IgD-negative memory B cell (primary cell): ENCODE data around the gene MAN2B2. TPM values are rescaled to one million over a fixed set of nuclear protein-coding genes. Genes with fewer than 3 reads are reported as not detected.

Source experiments
- H3K27ac Mint-ChIP-seq, 3 donors: one replicate each; pipeline ENCODE4 v1.8.0; 2020 to 2022; ENCODE audit warnings: mild to moderate bottlenecking in 3 of 3, mixed read lengths in 3 of 3, moderate library complexity in 1 of 3
- H3K27me3 Mint-ChIP-seq: one replicate; pipeline ENCODE4 v1.8.0; 2021; ENCODE audit warnings: mixed read lengths
- H3K36me3 Mint-ChIP-seq: one replicate; pipeline ENCODE4 v1.8.0; 2020; ENCODE audit warnings: mild to moderate bottlenecking, mixed read lengths
- H3K4me1 Mint-ChIP-seq, 3 donors: one replicate each; pipeline ENCODE4 v1.8.0; 2020 to 2022; ENCODE audit warnings: mixed read lengths in 3 of 3, mild to moderate bottlenecking in 1 of 3
- H3K4me3 Mint-ChIP-seq, 4 donors: one replicate each; pipeline ENCODE4 v1.8.0; 2020 to 2022; ENCODE audit warnings: mild to moderate bottlenecking in 4 of 4, mixed read lengths in 4 of 4, moderate library complexity in 3 of 4
- H3K9me3 Mint-ChIP-seq, 3 donors: one replicate each; pipeline ENCODE4 v1.8.0; 2020 to 2021; ENCODE audit warnings: mixed read lengths in 3 of 3, mild to moderate bottlenecking in 1 of 3
- polyA plus RNA-seq: library from polyadenylated mRNA; unstranded; fragments of 300-500 nt; fragmentation: Illumina TruSeq; gene quantifications from one replicate; pipeline ENCODE4 v1.2.3, GENCODE V29; 2021

MAN2B2 gene
- polyA plus RNA-seq, 1 donor from 2014 or later, result 22.5 TPM

DNA sequence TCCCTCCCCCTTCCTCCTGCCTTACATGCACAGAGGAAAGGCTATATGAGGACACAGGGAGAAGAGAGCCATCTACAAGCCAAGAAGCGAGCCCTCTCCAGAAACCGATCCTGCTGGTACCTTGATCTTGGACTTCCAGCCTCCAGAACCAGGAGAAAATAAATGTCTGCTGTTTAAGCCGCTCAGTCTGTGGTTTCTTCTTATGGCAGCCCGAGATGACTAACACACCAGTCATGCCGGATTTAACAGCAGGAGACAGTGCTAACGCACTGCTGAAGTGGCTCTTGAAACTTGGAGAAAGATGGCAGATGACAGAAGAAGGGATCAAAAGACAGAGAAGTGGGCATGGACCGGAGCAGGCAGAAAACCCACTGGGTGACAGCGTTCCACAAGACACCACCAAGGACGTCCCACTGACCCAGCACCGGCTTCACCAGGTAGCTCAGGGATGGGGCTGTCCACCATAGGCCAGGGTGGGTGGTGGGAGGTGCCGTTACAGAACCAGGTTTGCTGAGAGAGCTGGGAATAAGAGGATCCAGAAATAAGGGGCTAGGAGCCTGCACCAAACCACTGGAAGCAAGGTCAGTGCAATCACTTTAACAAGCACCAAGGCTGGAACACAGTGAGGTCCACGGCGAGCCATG lies 6.2 kb upstream of the MAN2B2 start:
- H3K4me1 Mint-ChIP-seq, result peaks cover 0 to 4% (median 3%) of the 10 kb centered on the region in 3 donors
- no peak overlapping the region for H3K27ac Mint-ChIP-seq
- no peaks in the 10 kb centered on the region for H3K9me3 Mint-ChIP-seq
- no peak overlapping the region for H3K4me3 Mint-ChIP-seq
- H3K36me3 Mint-ChIP-seq, result peaks cover 2% of the 10 kb centered on the region
- peaks cover 13% of the 10 kb centered on the region for H3K27me3 Mint-ChIP-seq

DNA sequence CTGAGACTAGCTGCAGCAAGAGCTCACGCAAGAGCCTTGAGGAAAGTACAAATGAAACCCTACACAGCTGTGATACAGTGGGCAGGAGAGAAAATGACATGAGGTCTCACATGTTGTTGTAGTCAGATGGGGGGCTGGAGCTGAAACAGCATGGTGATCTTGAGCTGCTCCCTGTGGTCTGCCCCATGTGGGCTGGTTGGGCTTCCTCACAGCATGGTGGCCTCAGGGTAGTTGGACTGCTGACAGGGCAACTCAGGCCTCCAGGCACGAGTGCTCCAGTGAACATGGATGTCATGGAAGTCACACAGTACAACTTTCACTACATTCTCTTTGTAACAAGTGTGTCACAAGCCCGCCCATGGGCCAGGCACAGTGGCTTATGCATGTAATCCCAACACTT lies 3.4 kb upstream of the MAN2B2 start:
- Mint-ChIP-seq H3K27me3 (peaks cover 1% of the 10 kb centered on the region), H3K36me3 (peaks cover 2% of the 10 kb centered on the region), H3K4me1 (peaks cover 0 to 7% (median 6%) of the 10 kb centered on the region in 3 donors), H3K4me3 (peak overlapping the region in 1 of 4 donors; percentile 54), H3K9me3 (no peaks in the 10 kb centered on the region), H3K27ac (no peak overlapping the region)

DNA sequence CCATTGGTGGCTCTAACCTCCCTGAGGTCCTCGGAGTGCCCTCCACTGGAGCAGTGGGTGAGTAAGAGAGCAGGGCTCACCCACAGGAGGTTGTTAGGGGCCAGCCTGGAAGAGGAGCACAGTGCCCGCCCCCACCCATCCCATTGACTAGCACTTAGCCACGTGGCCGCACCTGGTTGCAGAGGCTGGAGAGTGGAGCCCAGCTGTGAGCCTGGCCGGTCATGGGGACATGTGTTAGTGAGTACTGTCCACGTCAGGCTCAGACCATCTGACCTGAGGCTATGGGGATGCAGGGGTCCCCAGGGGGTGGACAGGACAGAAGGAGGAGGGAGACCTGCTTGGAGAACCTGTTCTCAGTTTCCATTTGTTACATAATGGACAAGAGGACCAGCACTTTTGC lies 1.4 kb upstream of the MAN2B2 start:
- Mint-ChIP-seq H3K4me1 (peaks cover 0 to 11% (median 7%) of the 10 kb centered on the region in 3 donors), H3K36me3 (peaks cover 4% of the 10 kb centered on the region), H3K27ac (peak overlapping the region in 1 of 3 donors; percentile 45), H3K4me3 (peak overlapping the region in 3 of 4 donors; percentile 87 to 97 (median 90)), H3K9me3 (no peaks in the 10 kb centered on the region), H3K27me3 (peaks cover 1% of the 10 kb centered on the region)

DNA sequence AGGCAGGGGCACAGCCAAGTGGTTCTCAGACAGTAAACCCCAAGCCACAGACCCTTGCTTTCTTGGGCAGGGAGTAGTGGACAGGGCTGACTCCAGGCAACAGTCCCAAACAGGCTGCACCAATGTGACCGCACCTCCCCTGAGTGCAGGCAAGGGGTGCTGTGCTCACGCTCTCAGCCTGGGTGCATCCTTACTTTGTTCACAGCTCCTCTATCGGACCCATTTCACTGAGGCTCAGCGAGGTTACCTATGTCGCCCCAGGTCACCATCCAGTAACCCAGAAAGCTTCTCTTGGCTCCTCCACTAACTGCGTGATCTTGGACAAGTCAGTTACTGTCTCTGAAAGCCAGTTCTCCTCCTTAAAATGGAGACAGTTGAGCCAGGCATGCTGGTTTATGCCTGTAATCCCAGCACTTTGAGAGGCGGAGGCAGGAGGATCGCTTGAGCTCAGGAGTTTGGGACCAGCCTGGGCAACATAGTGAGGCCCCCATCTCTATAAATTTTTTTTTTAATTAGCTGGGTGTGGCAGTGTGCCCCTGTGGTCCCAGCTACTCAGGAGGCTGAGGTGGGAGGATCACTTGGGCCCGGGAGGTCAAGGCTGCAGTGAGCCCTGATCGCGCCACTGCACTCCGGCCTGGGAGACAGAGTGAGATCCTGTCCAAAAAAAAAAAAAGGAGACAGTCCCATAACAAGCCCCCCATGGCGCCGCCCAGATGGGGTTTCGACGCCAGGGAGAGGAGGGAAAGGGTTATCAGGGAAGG lies 823 bp upstream of the MAN2B2 start:
- Mint-ChIP-seq H3K27me3 (peaks cover 1% of the 10 kb centered on the region), H3K36me3 (peaks cover 4% of the 10 kb centered on the region), H3K27ac (peak overlapping the region; percentile 45 to 86 (median 83)), H3K9me3 (no peaks in the 10 kb centered on the region), H3K4me3 (peak overlapping the region; percentile 87 to 97 (median 92)), H3K4me1 (peaks cover 0 to 10% (median 7%) of the 10 kb centered on the region in 3 donors)

DNA sequence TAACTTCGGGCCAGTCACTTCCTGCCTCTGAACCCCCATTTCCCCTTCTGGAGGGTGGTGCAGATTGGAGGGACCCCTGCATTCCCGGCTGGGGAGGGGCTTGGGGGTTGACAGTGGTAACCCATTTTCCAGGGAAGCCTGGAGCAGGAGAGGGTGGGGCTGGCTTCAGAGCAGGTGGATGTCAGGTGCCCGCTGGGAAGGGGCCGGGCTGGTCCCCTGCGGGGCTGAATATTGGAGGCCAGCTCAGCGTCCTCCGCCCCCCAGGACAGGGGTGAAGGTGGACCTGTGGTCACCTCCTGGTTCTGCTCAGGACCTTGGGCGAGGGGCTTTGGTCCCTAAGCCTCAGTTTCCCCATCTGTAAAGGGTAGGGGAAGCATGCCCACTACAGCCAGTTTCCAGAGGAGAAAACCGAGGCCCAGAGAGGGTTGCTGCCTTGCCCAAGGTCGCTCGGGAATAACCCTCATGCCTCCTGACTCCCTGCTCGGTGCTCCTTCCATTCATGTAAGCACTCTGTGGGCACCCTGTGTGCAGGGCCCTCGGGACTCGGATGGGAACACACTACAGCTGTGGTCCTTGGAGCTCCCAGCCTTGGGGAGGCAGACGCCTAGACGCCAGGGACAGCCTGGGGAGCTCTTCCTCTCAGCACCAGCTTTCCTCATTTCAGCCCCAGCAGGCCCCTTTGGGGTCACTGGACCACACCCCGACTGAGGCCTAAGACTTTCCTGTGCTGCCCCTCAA lies 683 bp downstream of the MAN2B2 start:
- peak overlapping the region; percentile 85 to 91 (median 88) for H3K4me3 Mint-ChIP-seq
- peaks cover 1% of the 10 kb centered on the region for H3K27me3 Mint-ChIP-seq
- H3K9me3 Mint-ChIP-seq, result no peaks in the 10 kb centered on the region
- H3K27ac Mint-ChIP-seq, result peak overlapping the region; percentile 62 to 86 (median 81)
- H3K36me3 Mint-ChIP-seq, result peaks cover 5% of the 10 kb centered on the region
- H3K4me1 Mint-ChIP-seq, result peaks cover 0 to 10% (median 7%) of the 10 kb centered on the region in 3 donors

DNA sequence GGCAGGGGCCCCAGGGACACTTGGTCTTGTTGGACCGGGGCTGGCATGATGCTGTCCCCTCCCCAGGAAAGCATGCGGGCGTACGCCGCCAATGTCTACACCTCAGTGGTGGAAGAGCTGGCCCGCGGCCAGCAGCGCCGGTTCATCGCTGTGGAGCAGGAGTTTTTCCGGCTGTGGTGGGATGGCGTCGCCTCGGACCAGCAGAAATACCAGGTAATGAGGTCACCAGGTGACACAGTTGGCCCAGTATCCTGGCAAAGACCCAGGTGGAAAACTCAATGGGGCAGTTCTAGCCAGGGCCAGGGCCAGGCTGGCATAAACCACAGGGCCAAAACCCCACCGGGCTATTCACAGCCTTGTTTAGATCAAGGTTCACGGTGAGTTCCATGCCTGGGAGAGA lies 1.5 kb downstream of the MAN2B2 start:
- no peaks in the 10 kb centered on the region for H3K9me3 Mint-ChIP-seq
- H3K36me3 Mint-ChIP-seq, result peaks cover 7% of the 10 kb centered on the region
- peak overlapping the region in 2 of 3 donors; percentile 27 to 58 for H3K27ac Mint-ChIP-seq
- H3K4me3 Mint-ChIP-seq, result peak overlapping the region; percentile 44 to 91 (median 88)
- H3K27me3 Mint-ChIP-seq, result peaks cover 1% of the 10 kb centered on the region
- peaks cover 0 to 10% (median 7%) of the 10 kb centered on the region in 3 donors for H3K4me1 Mint-ChIP-seq

DNA sequence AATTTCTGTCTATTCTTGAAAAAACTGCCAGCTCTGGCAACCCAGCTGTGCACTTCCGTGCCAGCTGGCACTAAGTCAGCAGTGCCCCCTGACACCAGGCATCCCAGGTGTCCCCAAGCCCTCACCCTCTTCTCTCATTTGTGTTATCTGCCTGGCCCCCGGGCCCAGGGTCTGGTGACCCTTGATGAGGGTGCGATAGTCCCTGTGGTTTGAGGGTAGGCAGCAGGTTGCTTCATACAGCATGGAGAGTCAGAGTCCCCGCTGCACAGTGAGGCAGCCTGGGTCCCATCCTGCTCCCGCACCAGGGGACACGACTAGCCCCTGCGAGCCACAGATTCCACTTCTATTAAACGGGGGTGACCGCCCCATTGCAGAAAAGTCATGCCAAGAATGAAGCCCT lies 1.9 kb downstream of the MAN2B2 start:
- Mint-ChIP-seq H3K27ac (peak overlapping the region in 2 of 3 donors; percentile 27 to 58), H3K27me3 (peaks cover 1% of the 10 kb centered on the region), H3K36me3 (peaks cover 9% of the 10 kb centered on the region), H3K4me1 (peaks cover 0 to 10% (median 7%) of the 10 kb centered on the region in 3 donors), H3K9me3 (no peaks in the 10 kb centered on the region), H3K4me3 (peak overlapping the region; percentile 65 to 90 (median 90))

DNA sequence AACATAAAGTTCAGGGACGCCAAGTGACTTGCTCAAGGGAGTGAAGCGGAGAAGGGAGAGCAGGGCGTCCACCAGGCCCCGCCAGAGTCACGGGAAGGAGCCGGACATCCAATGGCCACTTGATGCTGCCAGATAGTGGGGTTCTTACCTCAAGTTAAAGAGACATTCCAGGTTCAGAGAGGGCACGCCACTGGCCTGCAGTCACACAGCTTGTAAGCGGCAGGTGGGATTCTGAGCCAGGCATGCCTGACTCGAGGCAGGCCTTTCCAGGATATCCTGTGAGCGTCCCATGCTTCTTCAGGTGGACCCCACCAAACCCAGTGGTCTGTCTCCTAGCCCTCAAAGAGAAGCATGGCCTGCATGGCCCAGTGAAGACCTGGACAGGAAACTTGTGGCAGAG lies 2.4 kb downstream of the MAN2B2 start:
- H3K27ac Mint-ChIP-seq, result peak overlapping the region in 1 of 3 donors; percentile 58
- peaks cover 1% of the 10 kb centered on the region for H3K27me3 Mint-ChIP-seq
- H3K36me3 Mint-ChIP-seq, result peaks cover 13% of the 10 kb centered on the region

DNA sequence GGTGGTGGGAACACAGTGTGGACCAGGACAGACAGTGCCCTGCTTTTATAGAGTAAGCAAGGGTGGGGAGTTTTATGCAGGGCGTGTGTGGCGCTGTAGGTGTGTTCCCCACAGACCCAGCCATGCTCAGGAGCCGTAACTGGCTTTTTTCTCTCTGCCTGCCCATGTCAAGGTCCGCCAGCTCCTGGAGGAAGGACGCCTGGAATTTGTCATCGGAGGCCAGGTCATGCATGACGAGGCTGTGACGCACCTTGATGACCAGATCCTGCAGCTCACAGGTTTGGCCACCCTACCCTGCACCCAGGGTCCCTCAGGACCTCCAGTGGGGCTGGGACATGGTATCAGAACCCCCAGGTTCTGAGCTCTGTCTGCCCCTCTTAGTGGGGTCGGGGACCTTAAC lies 3.2 kb downstream of the MAN2B2 start:
- no peaks in the 10 kb centered on the region for H3K27me3 Mint-ChIP-seq
- H3K27ac Mint-ChIP-seq, result no peak overlapping the region
- peaks cover 0 to 11% (median 4%) of the 10 kb centered on the region in 3 donors for H3K4me1 Mint-ChIP-seq
- H3K9me3 Mint-ChIP-seq, result no peaks in the 10 kb centered on the region
- no peak overlapping the region for H3K4me3 Mint-ChIP-seq
- peaks cover 12% of the 10 kb centered on the region for H3K36me3 Mint-ChIP-seq

More for the DNA sequence above, 2.4 kb downstream of the MAN2B2 start:
- H3K4me3 Mint-ChIP-seq, result peak overlapping the region in 1 of 4 donors; percentile 90
- peaks cover 0 to 11% (median 7%) of the 10 kb centered on the region in 3 donors for H3K4me1 Mint-ChIP-seq
- H3K9me3 Mint-ChIP-seq, result no peaks in the 10 kb centered on the region

DNA sequence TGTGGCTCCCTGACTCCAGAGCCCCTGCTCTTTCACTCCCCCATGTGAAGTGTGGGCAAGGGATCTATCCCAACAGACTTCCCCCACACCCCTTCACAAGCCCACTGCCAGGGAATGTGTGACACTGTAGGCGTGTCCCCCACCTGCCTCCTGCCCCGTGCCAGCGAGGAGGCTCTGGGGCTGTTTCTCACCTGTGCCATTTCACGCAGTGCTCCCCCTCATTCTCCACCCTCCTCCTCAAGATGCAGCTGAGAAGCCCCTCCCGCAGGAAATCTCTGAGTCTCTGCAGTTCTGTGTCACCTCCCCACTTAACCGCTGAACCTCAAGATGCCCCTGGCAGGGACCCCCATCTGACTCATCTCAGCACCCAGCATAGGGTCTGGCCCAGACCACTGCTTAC lies 5.4 kb downstream of the MAN2B2 start:
- Mint-ChIP-seq H3K27me3 (no peaks in the 10 kb centered on the region), H3K9me3 (peaks cover 0 to 9% (median 0%) of the 10 kb centered on the region in 3 donors), H3K4me3 (no peak overlapping the region), H3K36me3 (peaks cover 24% of the 10 kb centered on the region), H3K4me1 (peaks cover 0 to 7% (median 2%) of the 10 kb centered on the region in 3 donors), H3K27ac (no peak overlapping the region)

DNA sequence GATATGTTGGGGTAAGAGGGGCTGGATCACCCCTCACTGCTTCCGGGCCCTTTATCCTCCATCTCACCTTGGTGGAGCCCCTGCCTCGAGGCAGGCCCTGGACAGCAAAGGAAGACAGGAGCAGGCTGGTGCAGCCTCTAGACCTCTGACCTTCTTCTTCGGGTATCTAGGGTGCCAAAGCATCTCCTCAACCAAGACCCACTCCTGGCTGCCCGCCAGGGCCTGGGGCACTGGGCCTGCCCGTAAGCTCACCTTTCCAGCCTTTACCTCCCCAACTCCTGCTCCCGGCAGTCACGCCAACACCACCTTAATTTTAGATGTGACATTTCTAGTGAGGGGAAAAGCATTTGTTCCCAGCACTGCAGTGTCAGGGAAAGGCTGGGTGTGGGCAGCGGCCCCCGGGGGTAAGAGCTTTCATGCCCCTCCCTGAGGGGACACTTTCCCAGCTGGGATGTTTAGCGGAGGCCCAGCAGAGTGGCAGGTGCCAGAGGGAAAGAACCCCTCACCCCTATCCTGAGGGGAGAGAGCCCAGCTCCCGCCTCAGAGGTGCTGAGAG lies 6.7 kb downstream of the MAN2B2 start:
- no peak overlapping the region for H3K27ac Mint-ChIP-seq
- peaks cover 24% of the 10 kb centered on the region for H3K36me3 Mint-ChIP-seq
- no peaks in the 10 kb centered on the region for H3K27me3 Mint-ChIP-seq
- peaks cover 0 to 7% (median 0%) of the 10 kb centered on the region in 3 donors for H3K4me1 Mint-ChIP-seq
- no peak overlapping the region for H3K4me3 Mint-ChIP-seq
- H3K9me3 Mint-ChIP-seq, result peaks cover 0 to 9% (median 0%) of the 10 kb centered on the region in 3 donors

DNA sequence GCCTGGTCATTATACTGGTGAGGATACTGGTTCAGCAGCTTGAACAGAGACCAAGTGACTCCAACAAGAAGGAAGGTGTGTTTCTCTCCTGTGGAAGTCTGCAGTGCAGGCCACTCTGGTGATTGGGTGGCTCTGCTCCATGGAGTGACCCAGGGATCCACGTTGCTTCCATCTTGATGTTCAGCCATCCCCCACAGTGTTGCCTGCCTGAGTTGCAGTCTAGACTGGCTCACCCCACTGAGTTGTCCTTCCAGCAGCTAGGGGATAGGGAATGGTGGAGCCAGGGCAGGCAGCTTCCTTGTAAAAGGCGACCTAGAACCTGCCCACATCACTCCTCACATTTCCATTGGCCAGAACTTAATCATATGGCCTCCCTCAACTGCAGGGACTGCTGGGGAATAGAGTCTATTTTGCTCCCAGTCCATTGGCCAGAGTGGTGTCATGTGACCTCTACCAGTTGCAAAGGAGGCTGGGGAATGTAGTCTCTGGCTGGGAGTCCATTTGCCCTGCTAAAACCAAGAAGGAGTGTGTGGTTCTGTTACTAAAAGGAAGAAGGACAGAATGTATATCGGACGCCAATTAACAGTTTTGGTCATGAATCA lies 8.0 kb downstream of the MAN2B2 start:
- Mint-ChIP-seq H3K27ac (no peak overlapping the region), H3K36me3 (peaks cover 25% of the 10 kb centered on the region), H3K4me1 (peaks cover 0 to 2% (median 0%) of the 10 kb centered on the region in 3 donors), H3K4me3 (no peak overlapping the region), H3K27me3 (no peaks in the 10 kb centered on the region), H3K9me3 (peaks cover 0 to 9% (median 0%) of the 10 kb centered on the region in 3 donors)

DNA sequence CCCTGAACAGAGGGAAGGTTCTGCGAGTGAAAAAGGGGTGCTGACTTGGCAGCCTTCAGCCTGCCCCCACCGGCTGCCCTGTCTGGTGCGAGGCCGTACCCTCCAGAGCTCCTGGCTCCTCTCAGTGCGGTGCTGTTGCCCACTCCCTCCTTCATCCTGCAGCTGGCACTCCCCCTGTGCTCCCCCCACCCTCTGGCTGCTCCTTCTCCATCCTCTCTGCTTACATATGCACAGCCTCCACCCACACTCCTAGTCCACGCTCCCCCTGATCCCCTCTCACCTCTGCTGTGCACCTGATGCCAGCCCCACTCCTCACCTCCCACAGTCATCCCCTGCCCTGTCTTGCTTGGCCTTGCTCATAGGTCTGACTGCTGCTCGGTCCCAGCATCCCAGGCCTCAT lies 9.9 kb downstream of the MAN2B2 start:
- Mint-ChIP-seq H3K4me3 (no peak overlapping the region), H3K36me3 (peaks cover 24% of the 10 kb centered on the region), H3K9me3 (peaks cover 0 to 9% (median 0%) of the 10 kb centered on the region in 3 donors), H3K27me3 (no peaks in the 10 kb centered on the region), H3K27ac (no peak overlapping the region), H3K4me1 (peaks cover 0 to 2% (median 0%) of the 10 kb centered on the region in 3 donors)

DNA sequence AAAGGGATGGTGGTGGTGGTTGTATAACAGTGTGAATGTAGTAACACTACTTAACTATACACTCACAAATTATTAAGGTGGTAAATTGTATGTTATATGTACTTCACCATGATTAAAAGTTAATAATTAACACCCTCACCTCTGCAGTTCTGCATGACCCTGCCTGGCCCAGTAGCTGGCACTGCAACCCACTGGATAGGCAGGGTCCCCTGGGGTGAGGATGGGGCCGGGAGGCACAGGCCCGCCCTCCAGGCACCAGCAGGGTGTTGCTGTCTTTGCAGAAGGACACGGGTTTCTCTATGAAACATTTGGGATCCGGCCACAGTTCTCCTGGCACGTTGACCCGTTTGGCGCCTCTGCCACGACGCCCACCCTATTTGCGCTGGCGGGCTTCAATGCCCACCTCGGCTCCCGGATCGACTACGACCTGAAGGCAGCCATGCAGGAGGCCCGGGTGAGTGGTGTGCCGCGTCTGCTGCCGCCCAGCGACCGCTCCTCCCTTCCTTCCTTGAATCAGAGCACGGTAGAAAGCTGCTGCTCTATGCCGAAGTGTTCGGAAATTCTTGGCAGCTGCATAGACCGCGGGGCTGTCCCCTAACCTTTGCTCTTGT lies 11.8 kb downstream of the MAN2B2 start:
- peak overlapping the region in 1 of 3 donors; percentile 53 for H3K27ac Mint-ChIP-seq
- peaks cover 0 to 9% (median 0%) of the 10 kb centered on the region in 3 donors for H3K9me3 Mint-ChIP-seq
- no peaks in the 10 kb centered on the region for H3K27me3 Mint-ChIP-seq
- H3K4me1 Mint-ChIP-seq, result peaks cover 6 to 10% (median 8%) of the 10 kb centered on the region in 3 donors
- H3K36me3 Mint-ChIP-seq, result peaks cover 23% of the 10 kb centered on the region
- no peak overlapping the region for H3K4me3 Mint-ChIP-seq
